ENCODE data around the gene GABRA1. TPM values are rescaled to one million over a fixed set of nuclear protein-coding genes. Genes with fewer than 3 reads are reported as not detected.

GABRA1 gene
- total and polyA plus RNA-seq, 2 donors (not counting 3 experiments of a cell fraction or from before 2014, with no cell fraction given): not detected

- CTCF ChIA-PET: no interaction called here
- POLR2A ChIA-PET: no interaction called here
- H3K9me3 ChIP-seq (replicated peaks; ENCODE audit: control insufficient read depth, insufficient read depth, low read length): peaks cover 3% of the 10 kb centered on the region
Measured at GRCh38 chr5:161889971-161890370, 42.1 kb downstream of the GABRA1 start.

More at GRCh38 chr5:161889971-161890370, 42.1 kb downstream of the GABRA1 start:
- no peak for DNase-seq (ENCODE audit: low read depth, low spot score)
- TF ChIP-seq MYC (IDR thresholded peaks at IDR 0.05; ENCODE audit: low read depth, low read length) (no peak), POLR2A (IDR thresholded peaks at IDR 0.05; ENCODE audit: low read depth, low read length) (no peak), GATA2 (IDR thresholded peaks at IDR 0.05; ENCODE audit: insufficient read depth, insufficient read length, low read depth, low read length) (no peak), CTCF (IDR thresholded peaks at IDR 0.05; ENCODE audit: extremely low read depth in 1 of 2, insufficient read depth in 1 of 2, low read depth in 1 of 2, low read length in 2 of 2) (no peak), EZH2 (IDR thresholded peaks at IDR 0.05; ENCODE audit: borderline replicate concordance, low read depth, low read length, severe bottlenecking) (no peak), FOS (IDR thresholded peaks at IDR 0.05; ENCODE audit: borderline replicate concordance, insufficient read depth, low read length) (no peak), JUN (IDR thresholded peaks at IDR 0.05; ENCODE audit: borderline replicate concordance, insufficient read depth, insufficient read length, low read depth) (no peak), POLR2AphosphoS5 (IDR thresholded peaks at IDR 0.05; ENCODE audit: insufficient read depth, low read depth, low read length) (no peak), MAX (IDR thresholded peaks at IDR 0.05; ENCODE audit: insufficient read depth, insufficient read length) (no peak)
- H3K4me1 ChIP-seq (ENCODE audit: control insufficient read depth, extremely low read depth, insufficient read depth, low read length): no peaks in the 10 kb centered on the region
- no peaks in the 10 kb centered on the region for H4K20me1 ChIP-seq (replicated peaks; ENCODE audit: control insufficient read depth, extremely low read depth, insufficient read depth, low read length)
- no peak overlapping the region for H3K9ac ChIP-seq (replicated peaks; ENCODE audit: extremely low read depth, insufficient read depth, low read length)
- H2AFZ ChIP-seq (ENCODE audit: low read depth, low read length): no peak overlapping the region
- no peak overlapping the region for H3K4me2 ChIP-seq (ENCODE audit: insufficient read depth, low read length)
- BruUV-seq (replicated peaks): no TSS peak
- intact Hi-C loops (cut with micrococcal nuclease): no loop called here
- dilution Hi-C loops (cut with MboI; ENCODE audit: extremely low pct_ligation_motif_present, low sequenced_read_pairs): no loop called here
- H3K36me3 ChIP-seq (ENCODE audit: control insufficient read depth in 2 of 2, extremely low read depth in 1 of 2, insufficient read depth in 2 of 2, low read length in 2 of 2): no peaks in the 10 kb centered on the region
- H3K27me3 ChIP-seq (ENCODE audit: control insufficient read depth in 2 of 2, insufficient read depth in 2 of 2, low read length in 2 of 2): no peaks in the 10 kb centered on the region
- no peaks in the 10 kb centered on the region for H3K9me1 ChIP-seq (replicated peaks; ENCODE audit: control insufficient read depth, extremely low read depth, insufficient read depth, low read length)
- H3K27ac ChIP-seq (ENCODE audit: insufficient read depth, low read depth, low read length): no peak overlapping the region
- no peaks in the 10 kb centered on the region for H3K79me2 ChIP-seq (ENCODE audit: control insufficient read depth, insufficient read depth, low read length)
- no peak for FAIRE-seq
- H3K4me3 ChIP-seq (replicated peaks in 1 of 3; ENCODE audit: insufficient read depth in 1 of 3, low read depth in 1 of 3, low read length in 3 of 3): no peak overlapping the region

Measured in endothelial cell of umbilical vein (primary cell).